GM12801 (cell line): ENCODE measurements around the gene GALNT17.

Experiments used
- CTCF ChIP-seq: IDR thresholded peaks from one replicate; pipeline ENCODE4 v1.5.1; 2011; ENCODE audit warnings: control low read depth; ENCODE audit not compliant: insufficient read length; ENCODE audit errors: extremely low read depth

The GALNT17 gene

GRCh38 chr7:71308096-71308495 lies 176.2 kb downstream of the GALNT17 start:
- TF ChIP-seq CTCF: no peak

- TF ChIP-seq CTCF: no peak
Observed at GRCh38 chr7:71311576-71311975, 179.6 kb downstream of the GALNT17 start.

- TF ChIP-seq CTCF: no peak
Observed at GRCh38 chr7:71312755-71313490, 181.0 kb downstream of the GALNT17 start.

- no peak for TF ChIP-seq CTCF
Observed at GRCh38 chr7:71313553-71313952, 181.6 kb downstream of the GALNT17 start.

- TF ChIP-seq CTCF: no peak
Observed at GRCh38 chr7:71320916-71321315, 189.0 kb downstream of the GALNT17 start.

GRCh38 chr7:71322201-71322600 lies 190.3 kb downstream of the GALNT17 start:
- TF ChIP-seq CTCF: no peak

GRCh38 chr7:71323726-71324125 lies 191.8 kb downstream of the GALNT17 start:
- TF ChIP-seq CTCF: no peak
